ENCODE results near the gene NDUFV1.
A peak's percentile ranks its signal among the peaks of the same experiment; 100 is the strongest.

The NDUFV1 gene

DNA sequence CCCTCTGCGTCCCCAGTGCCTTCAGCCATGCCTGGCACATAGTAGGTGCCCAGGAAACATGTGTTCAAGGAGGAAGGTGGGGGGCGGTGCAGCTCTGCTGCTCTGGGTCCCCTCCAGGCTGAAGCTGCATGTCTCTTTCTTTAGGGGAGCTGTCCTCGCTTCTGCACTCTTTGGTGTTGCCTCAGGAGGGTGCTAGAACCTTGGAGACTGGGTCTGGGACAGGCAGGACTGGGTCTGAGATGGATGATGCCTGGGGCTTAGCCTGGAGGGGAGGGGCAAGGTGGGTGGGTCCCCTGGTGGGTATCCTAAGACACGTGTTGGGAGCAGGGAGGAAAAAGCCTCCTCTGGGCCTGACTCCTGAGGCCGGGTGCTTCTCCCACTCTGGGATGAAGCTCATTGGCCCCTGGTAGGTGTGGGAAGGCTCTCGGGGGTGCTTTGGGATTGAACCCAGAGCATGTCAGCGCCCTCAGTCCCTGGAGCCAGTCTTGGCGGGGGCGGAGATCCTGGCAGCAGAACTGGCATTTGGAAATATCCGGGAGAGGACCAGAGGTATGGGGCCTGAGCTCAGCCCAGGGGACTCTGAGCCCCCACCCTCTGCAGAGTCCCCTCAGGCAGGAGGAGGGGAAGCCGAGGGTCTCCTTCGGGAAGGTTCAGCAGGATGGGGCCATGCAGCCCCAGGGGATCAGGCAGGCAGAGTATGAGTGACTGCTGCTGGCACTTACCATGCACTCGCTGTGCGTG is 29.8 kb upstream of the NDUFV1 start:
- peak; percentile 27; the same call in 2 of the 3 replicates for ATAC-seq
- TF ChIP-seq SNAI2 (CRISPR knock-in tag; IDR thresholded peaks at IDR 0.05) (no peak), ISL1 (CRISPR knock-in tag; IDR thresholded peaks at IDR 0.05) (no peak), PPARA (CRISPR knock-in tag; IDR thresholded peaks at IDR 0.05; ENCODE audit: borderline replicate concordance) (no peak), ZNF565 (CRISPR knock-in tag; conservative IDR thresholded peaks at IDR 0.05; ENCODE audit: low read depth) (no peak), TOX (CRISPR knock-in tag; IDR thresholded peaks at IDR 0.05; ENCODE audit: borderline replicate concordance) (no peak), ZFP30 (CRISPR knock-in tag; IDR thresholded peaks at IDR 0.05) (no peak), ZNF70 (CRISPR knock-in tag; IDR thresholded peaks at IDR 0.05) (no peak), ZNF8 (CRISPR knock-in tag; IDR thresholded peaks at IDR 0.05) (no peak)
- TF ChIP-seq, protein P1, sequence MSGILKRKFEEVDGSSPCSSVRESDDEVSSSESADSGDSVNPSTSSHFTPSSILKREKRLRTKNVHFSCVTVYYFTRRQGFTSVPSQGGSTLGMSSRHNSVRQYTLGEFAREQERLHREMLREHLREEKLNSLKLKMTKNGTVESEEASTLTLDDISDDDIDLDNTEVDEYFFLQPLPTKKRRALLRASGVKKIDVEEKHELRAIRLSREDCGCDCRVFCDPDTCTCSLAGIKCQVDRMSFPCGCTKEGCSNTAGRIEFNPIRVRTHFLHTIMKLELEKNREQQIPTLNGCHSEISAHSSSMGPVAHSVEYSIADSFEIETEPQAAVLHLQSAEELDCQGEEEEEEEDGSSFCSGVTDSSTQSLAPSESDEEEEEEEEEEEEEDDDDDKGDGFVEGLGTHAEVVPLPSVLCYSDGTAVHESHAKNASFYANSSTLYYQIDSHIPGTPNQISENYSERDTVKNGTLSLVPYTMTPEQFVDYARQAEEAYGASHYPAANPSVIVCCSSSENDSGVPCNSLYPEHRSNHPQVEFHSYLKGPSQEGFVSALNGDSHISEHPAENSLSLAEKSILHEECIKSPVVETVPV (CRISPR knock-in tag; IDR thresholded peaks at IDR 0.05), result no peak

DNA sequence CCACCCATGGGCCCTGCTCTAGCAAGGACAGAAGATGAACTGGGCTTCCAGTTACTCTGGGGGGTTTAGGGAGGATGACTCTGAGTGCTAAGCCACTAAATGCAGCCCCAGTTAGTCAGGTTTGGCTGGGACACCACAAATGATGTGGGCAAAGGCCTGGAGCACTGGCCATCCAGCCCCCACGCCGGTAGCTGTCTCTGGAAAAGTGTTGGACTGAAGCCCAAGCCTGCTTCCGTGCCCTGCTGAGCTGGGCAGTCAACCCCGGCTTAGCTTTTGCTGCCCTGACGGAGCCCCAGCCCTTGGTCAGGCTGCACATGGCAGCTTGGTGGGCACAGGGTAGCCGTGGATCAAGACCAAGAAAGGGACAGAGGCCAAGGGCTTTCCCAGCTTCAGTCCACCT is 28.8 kb upstream of the NDUFV1 start:
- TF ChIP-seq RARB (CRISPR knock-in tag; IDR thresholded peaks at IDR 0.05) (no peak), BACH2 (CRISPR knock-in tag; IDR thresholded peaks at IDR 0.05; ENCODE audit: borderline replicate concordance) (no peak), TSHZ2 (CRISPR knock-in tag; IDR thresholded peaks at IDR 0.05) (no peak), ZC3H10 (CRISPR knock-in tag; IDR thresholded peaks at IDR 0.05) (no peak), CSDC2 (CRISPR knock-in tag; IDR thresholded peaks at IDR 0.05) (no peak), TCF4 (CRISPR knock-in tag; IDR thresholded peaks at IDR 0.05; ENCODE audit: borderline replicate concordance) (no peak), CREB5 (CRISPR knock-in tag; IDR thresholded peaks at IDR 0.05; ENCODE audit: low read depth) (no peak), ARNTL (CRISPR knock-in tag; IDR thresholded peaks at IDR 0.05; ENCODE audit: borderline replicate concordance, low read depth) (no peak), GLIS3 (CRISPR knock-in tag; IDR thresholded peaks at IDR 0.05) (no peak), POU6F1 (CRISPR knock-in tag; IDR thresholded peaks at IDR 0.05; ENCODE audit: borderline replicate concordance, low read depth) (no peak)
- TF ChIP-seq, protein P1 (CRISPR knock-in tag; IDR thresholded peaks at IDR 0.05), result no peak
- ATAC-seq, result no peak

GRCh38 chr11:67581469-67581868 is 25.3 kb upstream of the NDUFV1 start:
- ATAC-seq, result no peak
- no peak for TF ChIP-seq ZFP30 (CRISPR knock-in tag; IDR thresholded peaks at IDR 0.05)
- no peak for TF ChIP-seq ISL1 (CRISPR knock-in tag; IDR thresholded peaks at IDR 0.05)
- no peak for TF ChIP-seq GLIS3 (CRISPR knock-in tag; IDR thresholded peaks at IDR 0.05)
- no peak for TF ChIP-seq SNAI2 (CRISPR knock-in tag; IDR thresholded peaks at IDR 0.05)
- TF ChIP-seq ZC3H10 (CRISPR knock-in tag; IDR thresholded peaks at IDR 0.05), result no peak
- no peak for TF ChIP-seq RARB (CRISPR knock-in tag; IDR thresholded peaks at IDR 0.05)
- TF ChIP-seq ZNF565 (CRISPR knock-in tag; conservative IDR thresholded peaks at IDR 0.05; ENCODE audit: low read depth), result no peak
- TF ChIP-seq ZNF8 (CRISPR knock-in tag; IDR thresholded peaks at IDR 0.05), result no peak
- TF ChIP-seq, protein P1 (CRISPR knock-in tag; IDR thresholded peaks at IDR 0.05), result no peak
